NCI-H1436 treated with DMSO at 0.1 percent for 48 hours (cell line): ENCODE measurements around the gene RAVER2.
"Not testable (repeated sequence)": the region's sequence is repeated elsewhere in the genome, so short reads cannot be mapped to it uniquely, and the experiment has no call there.

Experiments
- DNase-seq: peaks from one replicate; lab custom pipeline; 2025; lab: John Stamatoyannopoulos, UW

The RAVER2 gene

GRCh38 chr1:64748222-64748621, 3.3 kb downstream of the RAVER2 start:
- DNase-seq, result no peak

GRCh38 chr1:64748706-64749105, 3.8 kb downstream of the RAVER2 start:
- DNase-seq, result no peak

- DNase-seq, result no peak
These were observed 5.2 kb downstream of the RAVER2 start for GRCh38 chr1:64750092-64750491.

GRCh38 chr1:64750875-64751274, 6.0 kb downstream of the RAVER2 start:
- no peak for DNase-seq

GRCh38 chr1:64754173-64754572, 9.3 kb downstream of the RAVER2 start:
- DNase-seq, result no peak

GRCh38 chr1:64755361-64755760, 10.5 kb downstream of the RAVER2 start:
- no peak for DNase-seq

GRCh38 chr1:64756770-64757169, 11.9 kb downstream of the RAVER2 start:
- DNase-seq, result no peak

GRCh38 chr1:64757213-64757612, 12.3 kb downstream of the RAVER2 start:
- no peak for DNase-seq

GRCh38 chr1:64758233-64758632, 13.4 kb downstream of the RAVER2 start:
- DNase-seq, result no peak

GRCh38 chr1:64759968-64760367, 15.1 kb downstream of the RAVER2 start:
- no peak for DNase-seq

GRCh38 chr1:64765012-64765411, 20.1 kb downstream of the RAVER2 start:
- DNase-seq, result no peak

- no peak for DNase-seq
These were observed 21.0 kb downstream of the RAVER2 start for GRCh38 chr1:64765826-64766225.

GRCh38 chr1:64766429-64766828, 21.6 kb downstream of the RAVER2 start:
- DNase-seq, result no peak

- no peak for DNase-seq
These were observed 24.6 kb downstream of the RAVER2 start for GRCh38 chr1:64769482-64769881.

GRCh38 chr1:64769971-64770370, 25.1 kb downstream of the RAVER2 start:
- DNase-seq, result no peak

GRCh38 chr1:64773306-64773705, 28.4 kb downstream of the RAVER2 start:
- DNase-seq, result not testable (repeated sequence)

GRCh38 chr1:64775113-64775512, 30.2 kb downstream of the RAVER2 start:
- no peak for DNase-seq

- not testable (repeated sequence) for DNase-seq
These were observed 37.2 kb downstream of the RAVER2 start for GRCh38 chr1:64782044-64782443.

GRCh38 chr1:64782848-64783247, 38.0 kb downstream of the RAVER2 start:
- not testable (repeated sequence) for DNase-seq

GRCh38 chr1:64790832-64791487, 46.1 kb downstream of the RAVER2 start:
- no peak for DNase-seq

GRCh38 chr1:64798872-64799271, 54.0 kb downstream of the RAVER2 start:
- no peak for DNase-seq

GRCh38 chr1:64801851-64802523, 57.1 kb downstream of the RAVER2 start:
- no peak for DNase-seq

- no peak for DNase-seq
These were observed 64.4 kb downstream of the RAVER2 start for GRCh38 chr1:64809309-64809708.

GRCh38 chr1:64810001-64810400, 65.1 kb downstream of the RAVER2 start:
- no peak for DNase-seq
